Calu3 (cell line): Measurements from ENCODE around the gene ZNF668. TPM values are rescaled to one million over a fixed set of nuclear protein-coding genes. Genes with fewer than 3 reads are reported as not detected.
"Not testable (repeated sequence)": the region's sequence is repeated elsewhere in the genome, so short reads cannot be mapped to it uniquely, and the experiment has no call there.

ENCODE experiments used
- BruUV-seq: library from RNA; stranded (reverse); fragments of 400-500 nt; replicated peaks from 2 replicates; lab custom pipeline; 2021; lab: Mats Ljungman, UMichigan
- CTCF ChIA-PET: fragments of 300-600 bp; sonication (Branson Sonifier 250); formaldehyde crosslinking; loops from one replicate; lab custom pipeline; 2022; ENCODE audit warnings: antibody characterized with exemption; lab: Charles Lee
- DNase-seq: peaks from one replicate; pipeline ENCODE4 v3.0.0; 2022
- H3K27ac Mint-ChIP-seq: one replicate; pipeline ENCODE4 v1.8.0; 2022; ENCODE audit warnings: mixed read lengths; ENCODE audit not compliant: unreplicated experiment
- H3K27me3 Mint-ChIP-seq: one replicate; pipeline ENCODE4 v1.8.0; 2022; ENCODE audit warnings: mixed read lengths; ENCODE audit not compliant: unreplicated experiment
- H3K36me3 Mint-ChIP-seq: one replicate; pipeline ENCODE4 v1.8.0; 2022; ENCODE audit warnings: mild to moderate bottlenecking, moderate library complexity, mixed read lengths; ENCODE audit not compliant: insufficient read depth, unreplicated experiment
- H3K4me1 Mint-ChIP-seq: one replicate; pipeline ENCODE4 v1.8.0; 2022; ENCODE audit warnings: mild to moderate bottlenecking, low read depth, mixed read lengths; ENCODE audit not compliant: unreplicated experiment
- H3K4me3 Mint-ChIP-seq: one replicate; pipeline ENCODE4 v1.8.0; 2022; ENCODE audit warnings: mild to moderate bottlenecking, low read depth, moderate library complexity, mixed read lengths; ENCODE audit not compliant: unreplicated experiment
- H3K9me3 Mint-ChIP-seq: one replicate; pipeline ENCODE4 v1.8.0; 2022; ENCODE audit warnings: low read depth, mixed read lengths; ENCODE audit not compliant: unreplicated experiment
- intact Hi-C: fragments of 100-400 bp; cut with micrococcal nuclease; formaldehyde crosslinking; loops from one replicate; pipeline ENCODE4 v1.10.0; 2022; ENCODE audit not compliant: unreplicated experiment
- total RNA-seq: library from RNA; stranded (reverse); gene quantifications from 2 replicates; pipeline ENCODE4 v1.2.3, GENCODE V29; 2022
- TF ChIP-seq, protein P1 (sequence below): fragments of 200-600 bp; IDR thresholded peaks from one replicate; pipeline ENCODE4 v1.8.0; 2022; ENCODE audit warnings: antibody characterized with exemption; ENCODE audit not compliant: unreplicated experiment

The ZNF668 gene
- total RNA-seq, 1 experiment from 2014 or later = 12.5 TPM

DNA sequence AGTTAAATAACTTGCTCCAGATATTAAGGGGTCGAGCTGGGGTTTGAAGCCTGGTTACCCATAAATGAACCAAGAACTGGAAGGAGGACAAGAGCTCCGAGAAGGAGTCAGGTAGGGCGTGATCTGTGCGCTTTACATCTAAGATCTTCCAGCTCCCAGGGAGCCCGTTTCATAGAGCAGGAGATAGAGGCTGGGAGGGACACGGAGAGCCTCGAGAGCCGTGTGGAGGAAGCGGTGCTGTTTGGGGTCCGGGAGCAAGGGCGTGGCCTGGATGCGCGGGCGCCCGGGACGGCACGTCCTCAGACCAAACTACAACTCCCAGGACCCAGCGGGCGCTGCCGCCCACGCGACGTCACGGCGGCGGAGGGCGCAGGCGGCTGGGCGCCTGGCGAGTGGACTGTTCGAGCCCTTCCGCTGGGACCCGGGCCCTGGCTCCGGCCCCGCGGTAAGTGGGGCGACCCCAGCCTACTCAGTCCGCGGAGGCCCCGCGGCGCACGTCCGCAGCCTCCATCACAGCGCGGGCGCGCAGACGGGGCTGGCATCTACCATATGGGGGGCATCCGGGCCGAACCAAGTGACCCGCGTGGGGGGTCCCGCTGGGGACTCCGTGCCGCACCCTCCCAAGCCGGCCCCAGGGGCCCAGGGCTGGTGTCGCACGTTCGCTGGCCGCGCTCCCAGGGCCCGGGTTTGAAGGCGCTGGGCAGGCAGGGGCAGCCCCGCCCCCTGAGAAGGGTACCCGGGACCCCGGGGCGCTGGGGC is 34.2 kb upstream of the ZNF668 start, which contains the start of gene BCKDK:
TSS of gene BCKDK (plus strand) at position 352 of the 759 bp plus-strand sequence. CDS start 838 bp downstream, outside the sequence.
- intact Hi-C loops = loop anchor here (5.0 kb wide), 1 partner anchor 39 kb away; no protein-coding TSS in a partner anchor
- H3K4me3 Mint-ChIP-seq = peak within 1 kb of the TSS; percentile 64
- TF ChIP-seq, protein P1, sequence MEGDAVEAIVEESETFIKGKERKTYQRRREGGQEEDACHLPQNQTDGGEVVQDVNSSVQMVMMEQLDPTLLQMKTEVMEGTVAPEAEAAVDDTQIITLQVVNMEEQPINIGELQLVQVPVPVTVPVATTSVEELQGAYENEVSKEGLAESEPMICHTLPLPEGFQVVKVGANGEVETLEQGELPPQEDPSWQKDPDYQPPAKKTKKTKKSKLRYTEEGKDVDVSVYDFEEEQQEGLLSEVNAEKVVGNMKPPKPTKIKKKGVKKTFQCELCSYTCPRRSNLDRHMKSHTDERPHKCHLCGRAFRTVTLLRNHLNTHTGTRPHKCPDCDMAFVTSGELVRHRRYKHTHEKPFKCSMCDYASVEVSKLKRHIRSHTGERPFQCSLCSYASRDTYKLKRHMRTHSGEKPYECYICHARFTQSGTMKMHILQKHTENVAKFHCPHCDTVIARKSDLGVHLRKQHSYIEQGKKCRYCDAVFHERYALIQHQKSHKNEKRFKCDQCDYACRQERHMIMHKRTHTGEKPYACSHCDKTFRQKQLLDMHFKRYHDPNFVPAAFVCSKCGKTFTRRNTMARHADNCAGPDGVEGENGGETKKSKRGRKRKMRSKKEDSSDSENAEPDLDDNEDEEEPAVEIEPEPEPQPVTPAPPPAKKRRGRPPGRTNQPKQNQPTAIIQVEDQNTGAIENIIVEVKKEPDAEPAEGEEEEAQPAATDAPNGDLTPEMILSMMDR = no peak
- BruUV-seq = no TSS peak
- H3K9me3 Mint-ChIP-seq = no peaks in the 10 kb centered on the region
- peaks cover 41% of the 10 kb centered on the region for H3K36me3 Mint-ChIP-seq
- CTCF ChIA-PET = no interaction called here
- H3K27ac Mint-ChIP-seq = peak within 1 kb of the TSS; percentile 74
- peak; percentile 76 for DNase-seq
- peaks cover 31% of the 10 kb centered on the region for H3K4me1 Mint-ChIP-seq
- no peaks in the 10 kb centered on the region for H3K27me3 Mint-ChIP-seq

DNA sequence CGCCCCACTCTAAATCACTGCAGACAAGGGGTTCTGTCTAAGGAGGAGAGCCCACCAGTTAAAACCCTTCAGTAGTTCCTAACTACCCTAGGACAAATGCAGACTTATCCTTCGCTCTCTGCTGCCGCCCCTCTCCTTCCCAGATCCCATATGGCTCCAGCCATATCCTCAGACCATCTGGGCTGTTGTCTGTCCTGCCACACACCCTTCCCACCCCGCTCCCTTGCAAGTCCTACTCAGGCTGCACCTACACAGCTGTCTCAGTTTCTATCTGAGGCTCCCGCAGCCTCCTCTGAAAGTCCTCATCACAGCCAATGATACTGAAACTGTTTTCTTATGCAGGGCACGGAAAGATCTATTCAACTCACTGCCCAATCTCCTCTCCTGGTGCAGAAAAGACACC is 33.4 kb upstream of the ZNF668 start:
- intact Hi-C loops = loop anchor here (5.0 kb wide), 1 partner anchor 40 kb away; no protein-coding TSS in a partner anchor
- CTCF ChIA-PET = no interaction called here
- no peak overlapping the region for H3K27ac Mint-ChIP-seq

DNA sequence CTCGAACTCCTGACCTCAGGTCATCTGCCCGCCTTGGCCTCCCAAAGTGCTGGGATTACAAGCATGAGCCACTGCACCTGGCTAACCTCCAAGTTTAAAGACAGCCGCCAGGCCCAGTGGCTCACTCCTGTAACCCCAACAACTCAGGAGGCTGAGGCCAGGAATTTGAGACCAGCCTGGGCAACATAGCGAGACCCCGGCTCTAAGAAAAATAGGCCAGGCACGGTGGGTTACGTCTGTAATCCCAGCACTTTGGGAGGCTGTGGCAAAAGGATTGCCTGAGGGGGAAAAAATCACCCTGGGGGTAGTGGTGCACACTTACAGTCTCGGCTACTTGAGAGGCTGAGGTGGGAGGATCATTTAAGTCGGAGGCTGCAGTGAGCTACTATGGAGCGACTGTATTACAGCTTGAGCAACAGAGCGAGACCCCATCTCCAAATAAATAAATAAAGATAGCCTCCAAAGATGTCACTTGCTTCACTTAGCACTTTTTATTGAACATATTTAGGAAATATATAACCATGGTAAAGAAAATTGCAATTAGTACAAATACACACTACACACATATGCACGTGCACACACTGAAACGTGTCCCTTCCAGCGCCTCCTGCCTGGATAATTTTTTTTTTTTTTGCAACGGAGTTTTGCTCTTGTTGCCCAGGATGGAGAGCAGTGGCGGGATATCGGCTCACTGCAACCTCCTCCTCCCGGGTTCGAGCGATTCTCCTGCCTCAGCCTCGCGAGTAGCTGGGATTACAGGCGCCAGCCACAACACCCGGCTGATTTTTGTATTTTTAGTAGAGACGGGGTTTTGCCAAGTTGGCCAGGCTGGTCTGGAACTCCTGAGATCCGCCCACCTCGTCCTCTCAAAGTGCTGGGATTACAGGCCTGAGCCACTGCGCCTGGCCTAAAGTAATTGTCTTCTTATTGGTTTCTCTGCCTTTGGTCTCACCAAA is 32.7 kb upstream of the ZNF668 start:
- peak overlapping the region; percentile 64 for H3K4me3 Mint-ChIP-seq
- intact Hi-C loops = loop anchor here (5.0 kb wide), 1 partner anchor 41 kb away; no protein-coding TSS in a partner anchor
- H3K4me1 Mint-ChIP-seq = peaks cover 23% of the 10 kb centered on the region
- no TSS peak for BruUV-seq
- no peaks in the 10 kb centered on the region for H3K9me3 Mint-ChIP-seq
- CTCF ChIA-PET = interaction anchor here (0.7 kb wide), 1 partner anchor 16 kb away, joined by 3 read pairs; no protein-coding TSS in a partner anchor
- peaks cover 30% of the 10 kb centered on the region for H3K36me3 Mint-ChIP-seq
- H3K27ac Mint-ChIP-seq = no peak overlapping the region
- TF ChIP-seq, protein P1 = no peak
- no peak for DNase-seq
- no peaks in the 10 kb centered on the region for H3K27me3 Mint-ChIP-seq

More for the DNA sequence above, 33.4 kb upstream of the ZNF668 start:
- H3K9me3 Mint-ChIP-seq = no peaks in the 10 kb centered on the region
- H3K4me1 Mint-ChIP-seq = peaks cover 27% of the 10 kb centered on the region
- TF ChIP-seq, protein P1 = no peak
- H3K4me3 Mint-ChIP-seq = peak overlapping the region; percentile 64
- no peak for DNase-seq
- BruUV-seq = no TSS peak
- H3K27me3 Mint-ChIP-seq = no peaks in the 10 kb centered on the region
- peaks cover 35% of the 10 kb centered on the region for H3K36me3 Mint-ChIP-seq

DNA sequence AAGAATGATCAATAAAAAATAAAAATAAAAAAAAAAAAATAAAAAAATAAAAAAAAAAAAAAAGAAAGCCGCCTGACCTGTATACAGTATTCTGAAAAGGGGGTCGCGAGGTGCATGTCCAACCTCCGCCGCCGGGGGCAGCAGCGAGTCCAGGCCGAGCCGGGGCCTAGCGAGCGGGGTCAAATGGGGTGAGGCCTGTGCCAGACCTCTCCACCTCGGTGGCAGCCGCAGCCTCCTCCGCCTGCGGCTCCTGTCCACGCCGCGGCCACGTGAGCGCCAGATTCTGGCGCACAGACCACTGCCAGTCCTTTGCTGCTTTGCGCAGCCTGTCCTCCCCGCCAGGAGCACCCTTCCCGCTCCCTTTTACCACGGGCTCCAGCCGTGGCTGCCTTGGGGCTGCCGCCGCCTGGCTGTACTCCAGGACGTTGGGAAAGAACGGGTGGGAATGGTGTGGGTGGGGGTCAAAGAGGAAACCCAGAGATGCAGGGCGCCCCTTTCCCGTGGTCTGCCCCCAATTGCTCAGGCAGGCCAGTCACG is 31.7 kb upstream of the ZNF668 start:
- TF ChIP-seq, protein P1 = peak; percentile 92
- intact Hi-C loops = loop anchor here (5.0 kb wide), 1 partner anchor 42 kb away; no protein-coding TSS in a partner anchor
- no TSS peak for BruUV-seq
- Mint-ChIP-seq H3K27ac (no peak overlapping the region), H3K4me1 (peaks cover 23% of the 10 kb centered on the region), H3K36me3 (peaks cover 30% of the 10 kb centered on the region), H3K4me3 (peak overlapping the region; percentile 34), H3K27me3 (no peaks in the 10 kb centered on the region), H3K9me3 (no peaks in the 10 kb centered on the region)
- CTCF ChIA-PET = no interaction called here
- DNase-seq = peak; percentile 89

DNA sequence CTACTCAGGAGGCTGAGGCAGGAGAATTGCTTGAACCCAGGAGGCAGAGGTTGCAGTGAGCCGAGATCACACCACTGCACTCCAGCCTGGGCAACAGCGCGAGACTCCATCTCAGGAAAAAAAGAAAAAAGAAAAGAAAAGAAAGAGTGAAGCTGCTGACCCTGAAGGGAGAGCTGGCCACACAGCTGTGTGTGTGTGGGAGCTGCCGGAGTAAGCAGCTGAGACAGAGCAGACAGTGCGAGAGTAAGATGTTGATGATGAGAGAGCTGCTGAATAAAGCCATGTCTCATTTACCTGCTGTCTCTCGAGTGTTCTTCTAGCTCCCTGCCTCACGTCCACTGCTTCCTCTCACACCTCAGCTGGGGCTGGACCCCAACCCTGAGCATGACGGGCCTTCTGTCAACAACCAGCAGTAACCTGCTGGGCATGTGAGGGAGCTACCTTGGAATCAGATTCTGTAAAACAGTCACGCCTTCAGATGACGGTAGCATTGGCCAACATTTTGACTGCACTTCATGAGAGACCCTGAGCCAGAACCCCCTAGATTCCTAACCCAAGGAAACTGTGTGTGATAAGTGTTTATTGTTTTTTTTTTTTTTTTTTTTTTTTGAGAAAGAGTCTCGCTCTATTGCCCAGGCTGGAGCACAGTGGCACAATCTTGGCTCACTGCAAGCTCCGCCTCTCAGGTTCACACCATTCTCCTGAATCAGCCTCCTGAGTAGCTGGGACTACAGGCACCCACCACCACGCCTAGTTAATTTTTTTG is 27.0 kb upstream of the ZNF668 start:
- BruUV-seq, H3K36me3 Mint-ChIP-seq, H3K9me3 Mint-ChIP-seq: not testable (repeated sequence)

More for the DNA sequence above, 27.0 kb upstream of the ZNF668 start:
- H3K4me3 Mint-ChIP-seq, intact Hi-C loops, H3K27ac Mint-ChIP-seq, H3K4me1 Mint-ChIP-seq, H3K27me3 Mint-ChIP-seq, DNase-seq: not testable (repeated sequence)
- CTCF ChIA-PET = interaction anchor here (0.7 to 2.1 kb wide), 4 partner anchors 9 to 16 kb away, joined by 3 to 15 read pairs (median 6); partner anchors contain the start of gene KAT8
